PC-9 (cell line): Measurements from ENCODE around the gene NEU1.

ENCODE experiments used
- EZH2 ChIP-seq: fragments of 200-600 bp; sonication (generic); IDR thresholded peaks from 2 replicates; pipeline ENCODE4 v1.8.0; 2017; ENCODE audit warnings: antibody characterized with exemption, low read depth
- TF ChIP-seq, protein P1 (sequence below): fragments of 200-600 bp; sonication (generic); conservative IDR thresholded peaks from 2 replicates; pipeline ENCODE4 v1.6.1; 2017; ENCODE audit warnings: mixed run types, antibody characterized with exemption, mild to moderate bottlenecking, moderate library complexity

DNA sequence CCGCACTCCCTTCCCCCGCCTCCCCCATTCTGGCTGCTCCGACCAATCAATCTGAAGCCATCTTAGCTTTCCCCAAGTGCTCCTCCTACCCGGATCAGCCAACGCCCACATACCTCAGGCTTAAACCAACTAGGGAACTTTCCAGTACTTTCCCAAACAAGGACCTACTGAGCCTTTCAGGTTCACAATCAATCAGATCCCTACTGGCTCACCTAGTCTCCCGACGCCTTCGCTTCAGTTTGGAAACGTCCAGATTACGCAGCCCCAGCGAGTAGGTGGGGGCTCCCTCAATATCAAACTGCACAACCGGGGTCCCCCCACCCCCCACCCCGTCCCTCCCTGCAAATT is 48.0 kb downstream of the NEU1 start:
- TF ChIP-seq, protein P1, sequence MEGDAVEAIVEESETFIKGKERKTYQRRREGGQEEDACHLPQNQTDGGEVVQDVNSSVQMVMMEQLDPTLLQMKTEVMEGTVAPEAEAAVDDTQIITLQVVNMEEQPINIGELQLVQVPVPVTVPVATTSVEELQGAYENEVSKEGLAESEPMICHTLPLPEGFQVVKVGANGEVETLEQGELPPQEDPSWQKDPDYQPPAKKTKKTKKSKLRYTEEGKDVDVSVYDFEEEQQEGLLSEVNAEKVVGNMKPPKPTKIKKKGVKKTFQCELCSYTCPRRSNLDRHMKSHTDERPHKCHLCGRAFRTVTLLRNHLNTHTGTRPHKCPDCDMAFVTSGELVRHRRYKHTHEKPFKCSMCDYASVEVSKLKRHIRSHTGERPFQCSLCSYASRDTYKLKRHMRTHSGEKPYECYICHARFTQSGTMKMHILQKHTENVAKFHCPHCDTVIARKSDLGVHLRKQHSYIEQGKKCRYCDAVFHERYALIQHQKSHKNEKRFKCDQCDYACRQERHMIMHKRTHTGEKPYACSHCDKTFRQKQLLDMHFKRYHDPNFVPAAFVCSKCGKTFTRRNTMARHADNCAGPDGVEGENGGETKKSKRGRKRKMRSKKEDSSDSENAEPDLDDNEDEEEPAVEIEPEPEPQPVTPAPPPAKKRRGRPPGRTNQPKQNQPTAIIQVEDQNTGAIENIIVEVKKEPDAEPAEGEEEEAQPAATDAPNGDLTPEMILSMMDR = no peak
- TF ChIP-seq EZH2 = no peak
